GM19035 (cell line): ENCODE measurements around the gene TRPV6.

ENCODE experiments used
- ATAC-seq: cut with Tn5 transposase; IDR thresholded peaks from one replicate; pipeline ENCODE4 v1.9.1; 2021; ENCODE audit not compliant: unreplicated experiment

TRPV6 gene

DNA sequence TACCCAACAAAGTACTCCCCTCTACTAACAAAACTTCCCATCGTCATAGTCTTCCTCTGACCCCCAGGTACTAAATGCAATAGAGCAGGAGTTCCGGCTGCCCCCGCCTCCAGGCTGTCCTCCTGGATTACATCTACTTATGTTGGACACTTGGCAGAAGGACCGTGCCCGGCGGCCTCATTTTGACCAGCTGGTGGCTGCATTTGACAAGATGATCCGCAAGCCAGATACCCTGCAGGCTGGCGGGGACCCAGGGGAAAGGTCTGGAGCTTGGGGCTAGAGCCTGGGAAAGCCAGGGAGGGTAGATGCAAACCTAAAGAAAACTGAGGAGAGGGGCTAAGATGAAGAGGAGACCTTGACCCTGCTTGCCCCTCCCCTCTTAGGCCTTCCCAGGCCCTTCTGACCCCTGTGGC lies 15.4 kb downstream of the TRPV6 start:
- no peak for ATAC-seq

DNA sequence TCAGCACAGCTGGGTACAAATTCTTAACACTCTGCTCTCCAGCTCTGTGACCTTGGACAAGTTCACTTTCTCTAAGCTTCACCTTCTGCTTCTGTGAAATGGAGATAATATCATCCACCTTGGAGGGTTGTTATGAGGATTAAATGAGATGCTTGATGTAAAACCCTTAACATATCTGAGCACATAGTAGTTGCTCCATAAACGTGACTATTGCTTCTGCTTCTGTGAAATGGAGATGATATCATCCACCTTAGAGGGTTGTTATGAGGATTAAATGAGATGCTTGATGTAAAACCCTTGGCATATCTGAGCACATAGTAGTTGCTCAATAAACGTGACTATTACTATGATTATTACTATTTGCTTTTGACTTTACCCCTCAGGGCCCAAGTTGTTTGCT lies 16.1 kb downstream of the TRPV6 start:
- no peak for ATAC-seq

DNA sequence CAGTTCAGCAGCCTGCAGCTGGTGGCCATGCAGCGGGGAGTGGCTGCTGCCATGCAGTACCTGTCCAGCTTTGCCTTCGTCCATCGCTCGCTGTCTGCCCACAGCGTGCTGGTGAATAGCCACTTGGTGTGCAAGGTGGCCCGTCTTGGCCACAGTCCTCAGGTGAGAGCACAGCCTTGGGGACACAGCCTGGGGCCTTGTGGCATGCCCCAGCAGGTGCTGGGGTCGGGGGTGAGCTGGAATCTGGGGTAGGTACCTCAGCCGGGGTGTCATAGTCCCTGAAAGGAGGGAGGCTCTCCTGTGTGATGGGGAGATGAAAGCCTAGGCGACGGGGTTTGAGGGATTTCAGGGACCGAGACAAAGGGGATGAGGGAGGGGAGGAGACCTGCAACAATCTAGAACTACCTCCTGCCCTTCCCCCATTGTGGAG lies 16.5 kb downstream of the TRPV6 start:
- ATAC-seq, result no peak

DNA sequence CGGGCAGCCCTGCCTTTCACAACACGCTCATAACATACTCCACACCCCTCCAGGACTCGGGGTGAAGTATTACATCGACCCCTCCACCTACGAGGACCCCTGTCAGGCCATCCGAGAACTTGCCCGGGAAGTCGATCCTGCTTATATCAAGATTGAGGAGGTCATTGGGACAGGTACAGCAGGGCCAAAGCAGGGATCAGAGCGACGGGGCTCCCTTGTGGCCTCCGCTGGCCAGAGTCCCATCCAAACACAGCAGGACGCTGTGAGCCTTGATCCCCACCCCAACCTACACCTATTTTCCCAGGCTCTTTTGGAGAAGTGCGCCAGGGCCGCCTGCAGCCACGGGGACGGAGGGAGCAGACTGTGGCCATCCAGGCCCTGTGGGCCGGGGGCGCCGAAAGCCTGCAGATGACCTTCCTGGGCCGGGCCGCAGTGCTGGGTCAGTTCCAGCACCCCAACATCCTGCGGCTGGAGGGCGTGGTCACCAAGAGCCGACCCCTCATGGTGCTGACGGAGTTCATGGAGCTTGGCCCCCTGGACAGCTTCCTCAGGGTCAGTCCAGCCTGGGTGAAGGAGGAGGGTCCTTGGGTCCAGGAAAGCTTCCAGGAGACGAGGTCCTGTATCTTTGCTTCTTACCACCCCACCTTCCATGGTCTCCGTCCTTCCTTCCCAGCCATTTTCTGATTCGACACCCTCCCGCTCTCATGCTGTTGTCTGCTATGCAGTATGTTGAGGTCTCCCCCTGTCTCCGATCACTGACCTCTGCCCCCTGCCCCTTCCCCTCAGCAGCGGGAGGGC lies 17.2 kb downstream of the TRPV6 start:
- ATAC-seq, result no peak

DNA sequence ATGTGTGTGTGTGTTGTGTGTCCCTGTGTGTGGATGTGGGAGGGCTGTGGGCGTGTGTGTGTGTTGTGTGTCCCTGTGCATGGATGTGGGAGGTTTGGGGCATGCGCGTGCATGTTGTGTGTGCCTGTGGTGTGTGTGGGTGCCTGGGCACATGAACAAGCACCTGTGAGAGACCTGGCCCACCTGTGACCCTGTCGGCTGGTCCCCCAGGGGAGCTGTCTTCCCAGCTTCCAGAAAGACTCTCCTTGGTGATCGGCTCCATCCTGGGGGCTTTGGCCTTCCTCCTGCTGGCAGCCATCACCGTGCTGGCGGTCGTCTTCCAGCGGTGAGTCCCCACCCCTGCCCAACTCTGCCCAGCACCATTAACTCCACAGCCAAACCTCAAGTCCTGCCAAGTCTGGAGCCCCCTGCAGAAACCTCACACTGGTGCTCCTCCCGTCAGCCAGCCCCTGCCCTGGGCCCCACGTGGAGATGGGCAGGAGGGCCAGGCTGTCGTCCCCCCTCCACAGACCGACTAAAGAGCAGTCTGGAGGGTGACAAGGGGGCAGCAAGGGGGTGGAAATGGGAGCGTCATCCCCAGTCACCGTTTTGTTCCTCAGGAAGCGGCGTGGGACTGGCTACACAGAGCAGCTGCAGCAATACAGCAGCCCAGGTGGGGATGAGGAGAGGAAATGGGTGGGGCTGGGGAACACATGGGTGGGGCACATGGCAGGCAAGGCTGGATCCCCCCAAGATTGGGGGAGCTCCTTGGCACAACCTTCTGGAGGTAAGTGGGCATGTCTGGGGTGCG lies 18.0 kb downstream of the TRPV6 start:
- no peak for ATAC-seq

DNA sequence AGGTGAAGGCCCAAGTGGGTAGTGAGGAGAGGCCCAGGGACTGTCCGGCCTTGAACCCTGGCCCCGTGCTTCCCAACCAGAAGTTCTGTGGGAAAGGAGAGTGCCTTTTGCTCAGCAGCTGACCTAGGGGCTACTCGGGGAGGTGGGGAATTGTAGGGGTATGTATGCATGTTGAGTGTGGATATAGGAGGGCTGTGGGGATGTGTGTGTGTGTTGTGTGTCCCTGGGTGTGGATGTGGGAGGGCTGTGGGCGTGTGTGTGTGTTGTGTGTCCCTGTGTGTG lies 18.5 kb downstream of the TRPV6 start:
- no peak for ATAC-seq

DNA sequence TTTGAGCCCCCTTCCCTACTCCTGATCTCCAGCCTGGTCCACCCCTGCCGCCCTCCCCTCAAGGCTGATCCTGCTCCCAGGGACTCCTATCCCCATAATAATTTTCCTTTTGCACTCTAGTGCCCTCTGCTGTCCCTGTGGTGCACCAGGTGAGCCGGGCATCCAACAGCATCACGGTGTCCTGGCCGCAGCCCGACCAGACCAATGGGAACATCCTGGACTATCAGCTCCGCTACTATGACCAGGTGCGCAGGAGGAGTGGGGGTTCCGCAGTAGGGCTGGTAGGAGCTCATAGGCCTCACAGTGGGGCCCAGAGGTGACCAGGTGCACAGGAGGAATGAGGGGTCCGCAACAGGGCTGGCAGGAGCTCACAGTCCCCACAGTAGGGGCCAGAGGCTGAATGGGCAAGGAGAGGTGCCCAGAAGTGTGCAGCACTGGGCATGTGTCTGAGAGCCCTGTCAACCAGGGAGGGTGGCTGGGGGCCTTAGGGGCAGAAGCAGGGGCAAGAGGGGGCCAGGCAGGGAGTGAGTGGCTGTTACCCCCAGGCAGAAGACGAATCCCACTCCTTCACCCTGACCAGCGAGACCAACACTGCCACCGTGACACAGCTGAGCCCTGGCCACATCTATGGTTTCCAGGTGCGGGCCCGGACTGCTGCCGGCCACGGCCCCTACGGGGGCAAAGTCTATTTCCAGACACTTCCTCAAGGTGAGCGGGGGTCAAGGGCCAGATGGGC lies 19.0 kb downstream of the TRPV6 start:
- no peak for ATAC-seq

DNA sequence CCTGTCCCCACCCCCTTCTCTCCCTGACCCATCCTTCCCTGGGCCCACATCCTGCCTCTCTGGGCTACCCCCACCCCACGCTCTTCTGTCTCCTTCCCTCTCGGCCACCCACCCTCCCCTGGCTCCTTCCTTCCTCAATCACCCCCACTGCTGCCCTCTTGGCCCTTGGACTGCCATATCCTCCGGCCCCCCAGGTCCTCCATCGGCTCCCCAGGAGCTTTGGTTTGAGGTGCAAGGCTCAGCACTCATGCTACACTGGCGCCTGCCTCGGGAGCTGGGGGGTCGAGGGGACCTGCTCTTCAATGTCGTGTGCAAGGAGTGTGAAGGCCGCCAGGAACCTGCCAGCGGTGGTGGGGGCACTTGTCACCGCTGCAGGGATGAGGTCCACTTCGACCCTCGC lies 19.8 kb downstream of the TRPV6 start:
- no peak for ATAC-seq

DNA sequence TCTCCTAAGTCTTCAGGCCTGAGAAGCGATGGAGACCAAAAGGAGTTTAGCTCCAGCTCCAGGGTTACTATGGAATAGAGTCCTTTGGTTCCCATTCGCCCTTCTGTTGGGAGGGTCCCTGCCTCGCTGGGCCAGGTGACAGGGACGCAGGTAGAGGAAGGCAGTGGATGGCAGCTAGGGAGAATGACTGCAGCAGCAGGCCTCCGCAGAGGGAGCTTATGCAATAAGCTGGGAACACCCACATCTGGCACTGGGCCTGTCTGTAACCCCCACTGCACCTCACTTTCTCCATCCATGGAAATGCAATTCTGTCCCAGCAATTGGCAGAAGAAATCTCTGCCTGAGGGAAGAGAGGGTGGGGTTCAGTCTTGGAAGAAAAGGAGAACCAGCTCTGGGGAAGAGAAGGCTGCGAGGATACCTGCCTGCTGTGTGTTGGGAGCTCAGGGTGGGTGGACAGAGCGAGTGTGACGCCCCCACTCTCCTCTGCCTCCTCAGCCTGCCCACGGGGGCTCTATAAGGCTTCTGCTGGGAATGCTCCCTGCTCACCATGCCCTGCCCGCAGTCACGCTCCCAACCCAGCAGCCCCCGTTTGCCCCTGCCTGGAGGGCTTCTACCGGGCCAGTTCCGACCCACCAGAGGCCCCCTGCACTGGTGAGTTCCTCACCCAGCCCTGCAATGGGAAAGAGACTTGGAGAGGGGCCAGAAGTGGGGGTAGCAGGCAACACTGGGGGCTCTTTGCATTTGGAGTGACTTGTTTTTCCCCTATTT lies 20.4 kb downstream of the TRPV6 start:
- no peak for ATAC-seq

DNA sequence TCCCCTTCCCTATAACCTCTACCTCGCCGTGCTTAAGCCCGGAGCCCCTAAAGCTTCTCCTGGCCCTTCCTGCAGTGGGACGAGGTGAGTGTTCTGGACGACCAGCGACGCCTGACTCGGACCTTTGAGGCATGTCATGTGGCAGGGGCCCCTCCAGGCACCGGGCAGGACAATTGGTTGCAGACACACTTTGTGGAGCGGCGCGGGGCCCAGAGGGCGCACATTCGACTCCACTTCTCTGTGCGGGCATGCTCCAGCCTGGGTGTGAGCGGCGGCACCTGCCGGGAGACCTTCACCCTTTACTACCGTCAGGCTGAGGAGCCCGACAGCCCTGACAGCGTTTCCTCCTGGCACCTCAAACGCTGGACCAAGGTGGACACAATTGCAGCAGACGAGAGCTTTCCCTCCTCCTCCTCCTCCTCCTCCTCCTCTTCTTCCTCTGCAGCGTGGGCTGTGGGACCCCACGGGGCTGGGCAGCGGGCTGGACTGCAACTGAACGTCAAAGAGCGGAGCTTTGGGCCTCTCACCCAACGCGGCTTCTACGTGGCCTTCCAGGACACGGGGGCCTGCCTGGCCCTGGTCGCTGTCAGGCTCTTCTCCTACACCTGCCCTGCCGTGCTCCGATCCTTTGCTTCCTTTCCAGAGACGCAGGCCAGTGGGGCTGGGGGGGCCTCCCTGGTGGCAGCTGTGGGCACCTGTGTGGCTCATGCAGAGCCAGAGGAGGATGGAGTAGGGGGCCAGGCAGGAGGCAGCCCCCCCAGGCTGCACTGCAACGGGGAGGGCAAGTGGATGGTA lies 21.5 kb downstream of the TRPV6 start:
- no peak for ATAC-seq

DNA sequence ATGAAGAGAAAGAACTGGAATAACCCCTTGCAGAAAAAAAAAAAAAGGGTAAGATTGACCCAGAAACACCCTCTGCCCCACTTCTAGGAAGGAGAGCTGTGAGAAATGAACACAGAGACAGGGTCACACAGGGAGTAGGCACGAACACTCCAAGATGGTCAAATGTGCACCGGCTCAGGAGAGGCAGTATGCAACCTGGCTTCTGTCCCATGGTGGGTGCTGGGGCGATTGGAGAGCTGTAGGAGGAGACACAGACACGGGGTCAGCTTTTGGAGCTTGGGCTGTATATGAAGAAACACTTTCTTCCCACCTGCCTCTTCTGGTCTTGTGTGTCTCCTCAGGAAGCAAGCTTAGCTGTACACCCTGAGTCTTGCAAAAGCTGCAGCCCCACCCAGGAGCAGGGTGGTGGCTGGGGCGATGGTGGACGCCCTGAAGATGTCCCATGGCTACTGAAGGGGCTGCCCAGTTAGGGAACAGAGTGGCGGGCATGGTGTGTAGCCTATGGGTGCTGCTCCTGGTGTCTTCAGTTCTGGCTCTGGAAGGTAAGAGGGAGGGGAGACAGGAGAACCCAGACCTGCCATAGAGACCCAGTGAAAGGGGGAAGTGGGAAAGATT lies 22.7 kb downstream of the TRPV6 start:
- no peak for ATAC-seq

DNA sequence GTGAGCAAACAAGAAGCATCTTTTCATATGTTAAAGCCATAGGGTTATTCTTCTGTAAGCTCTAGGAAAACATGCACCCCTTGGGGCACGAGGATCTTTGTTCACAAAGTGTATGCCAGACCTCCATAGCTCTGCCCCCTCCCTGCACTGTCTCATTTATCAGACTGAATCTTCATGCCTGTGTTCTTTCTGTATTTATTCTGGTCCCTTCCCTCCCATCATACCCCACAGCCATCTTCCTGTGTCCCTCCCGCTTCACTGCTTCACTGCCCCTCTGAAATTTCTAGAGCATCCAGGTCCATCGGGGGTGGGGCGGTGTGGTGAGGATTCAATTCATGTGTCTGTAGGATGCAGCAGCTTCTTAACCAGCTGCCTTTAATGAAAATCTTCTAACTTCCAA lies 23.2 kb downstream of the TRPV6 start:
- ATAC-seq, result no peak

DNA sequence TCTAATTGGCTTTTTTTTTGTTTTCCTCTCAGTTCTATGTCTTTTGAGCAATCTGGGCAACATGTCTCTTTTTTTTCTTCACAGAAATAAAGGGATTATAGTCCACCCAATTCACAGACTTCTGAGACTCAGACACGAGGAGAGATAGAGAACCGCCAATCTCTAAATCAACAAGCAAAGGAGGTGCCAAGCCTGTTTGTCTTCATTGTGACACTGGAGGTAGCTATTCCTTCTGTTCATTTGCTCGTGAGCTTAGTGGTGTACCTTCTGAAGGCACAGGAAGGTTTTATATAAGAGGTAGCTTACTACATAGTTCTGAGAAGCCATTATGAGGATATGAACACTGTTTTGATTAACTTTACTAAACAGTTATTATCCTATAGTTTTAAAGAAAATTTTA lies 24.6 kb downstream of the TRPV6 start:
- no peak for ATAC-seq

DNA sequence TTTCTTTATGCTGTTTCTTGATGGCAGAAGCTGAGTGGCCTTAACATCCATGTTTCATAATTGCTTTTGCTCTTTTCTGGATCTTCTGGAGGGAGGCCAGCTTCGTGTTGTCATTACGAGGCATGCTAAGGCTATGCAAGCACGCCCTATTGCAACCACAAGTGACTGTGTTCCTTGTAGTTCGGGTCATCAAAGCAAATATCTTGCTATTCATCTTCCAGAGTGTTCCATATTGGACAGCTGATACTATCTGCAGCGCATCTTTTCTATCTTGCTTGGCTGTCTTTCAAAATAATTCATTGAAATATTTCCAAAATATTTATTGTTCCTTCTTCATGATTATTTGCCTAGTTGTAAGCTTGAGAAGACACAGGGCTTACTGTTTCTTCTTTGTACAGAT lies 25.7 kb downstream of the TRPV6 start:
- ATAC-seq, result no peak

DNA sequence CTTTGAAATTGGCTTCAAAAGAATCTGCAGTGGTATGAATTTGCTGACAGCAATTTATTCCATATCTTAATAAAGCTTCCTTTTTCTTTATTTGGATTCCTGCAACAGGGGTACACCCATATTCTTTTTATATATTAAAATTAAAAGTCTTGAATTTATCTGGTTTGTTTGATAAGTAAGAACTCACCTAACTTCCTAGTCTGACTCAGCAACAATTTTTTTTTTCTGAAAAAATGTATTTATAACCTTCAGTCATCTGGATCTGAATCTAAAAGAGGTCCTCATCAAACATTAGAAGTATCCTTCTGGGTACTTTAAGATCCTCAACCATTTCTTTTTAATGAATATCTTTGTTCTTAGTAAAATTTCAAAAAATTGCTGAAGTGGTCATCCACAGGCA lies 26.1 kb downstream of the TRPV6 start:
- ATAC-seq, result no peak

DNA sequence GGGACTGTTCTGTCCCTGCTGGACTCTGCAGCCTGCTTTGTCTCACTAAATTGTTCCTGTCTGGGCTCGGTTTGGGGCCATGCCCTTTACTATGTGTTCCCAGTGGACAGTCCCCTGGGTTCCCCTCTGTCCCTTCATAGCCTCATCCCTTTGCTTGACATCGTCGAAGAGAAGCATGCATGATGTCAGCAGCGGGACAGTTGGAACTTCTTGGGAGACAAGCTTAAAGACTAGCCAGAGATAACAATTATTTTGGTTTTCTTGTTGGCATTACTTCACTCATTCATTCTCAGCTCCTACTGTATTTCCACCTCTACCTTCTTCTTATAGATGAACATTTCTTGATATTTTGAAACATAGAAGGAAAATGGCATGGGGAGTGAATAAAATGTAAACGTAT lies 27.9 kb downstream of the TRPV6 start:
- ATAC-seq, result no peak

DNA sequence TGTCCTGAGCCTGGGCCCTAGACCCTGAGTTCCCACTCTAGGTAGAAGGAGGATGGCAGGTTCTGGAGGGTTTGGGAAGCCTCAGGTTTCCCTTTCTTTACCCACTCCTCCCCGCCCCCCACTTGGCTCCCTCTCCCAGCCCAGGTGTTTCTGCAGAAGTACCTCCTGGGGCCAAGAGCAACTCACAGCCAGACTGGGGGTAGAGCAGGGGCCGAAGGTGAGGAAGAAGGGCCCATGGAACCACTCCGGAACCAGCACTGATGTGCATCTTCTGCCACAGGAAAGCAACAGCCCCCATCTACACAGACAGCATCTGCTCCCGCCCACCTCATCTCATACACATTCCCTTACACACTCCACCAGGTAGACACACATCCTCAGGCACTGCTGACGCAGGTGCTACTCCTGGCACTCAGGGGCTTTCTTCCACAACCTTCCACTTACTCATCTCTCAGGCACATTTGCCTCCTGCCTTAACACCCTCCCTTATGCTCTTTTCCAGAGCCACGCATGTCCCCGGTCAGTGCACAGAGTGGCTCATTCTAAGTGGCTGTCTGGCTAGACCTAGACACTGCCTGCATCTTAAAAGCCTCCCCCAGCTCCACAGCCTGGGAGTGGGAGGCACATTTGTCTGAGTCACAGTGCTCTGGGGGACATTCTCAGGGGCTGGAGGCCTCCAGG lies 28.8 kb downstream of the TRPV6 start:
- ATAC-seq, result no peak

DNA sequence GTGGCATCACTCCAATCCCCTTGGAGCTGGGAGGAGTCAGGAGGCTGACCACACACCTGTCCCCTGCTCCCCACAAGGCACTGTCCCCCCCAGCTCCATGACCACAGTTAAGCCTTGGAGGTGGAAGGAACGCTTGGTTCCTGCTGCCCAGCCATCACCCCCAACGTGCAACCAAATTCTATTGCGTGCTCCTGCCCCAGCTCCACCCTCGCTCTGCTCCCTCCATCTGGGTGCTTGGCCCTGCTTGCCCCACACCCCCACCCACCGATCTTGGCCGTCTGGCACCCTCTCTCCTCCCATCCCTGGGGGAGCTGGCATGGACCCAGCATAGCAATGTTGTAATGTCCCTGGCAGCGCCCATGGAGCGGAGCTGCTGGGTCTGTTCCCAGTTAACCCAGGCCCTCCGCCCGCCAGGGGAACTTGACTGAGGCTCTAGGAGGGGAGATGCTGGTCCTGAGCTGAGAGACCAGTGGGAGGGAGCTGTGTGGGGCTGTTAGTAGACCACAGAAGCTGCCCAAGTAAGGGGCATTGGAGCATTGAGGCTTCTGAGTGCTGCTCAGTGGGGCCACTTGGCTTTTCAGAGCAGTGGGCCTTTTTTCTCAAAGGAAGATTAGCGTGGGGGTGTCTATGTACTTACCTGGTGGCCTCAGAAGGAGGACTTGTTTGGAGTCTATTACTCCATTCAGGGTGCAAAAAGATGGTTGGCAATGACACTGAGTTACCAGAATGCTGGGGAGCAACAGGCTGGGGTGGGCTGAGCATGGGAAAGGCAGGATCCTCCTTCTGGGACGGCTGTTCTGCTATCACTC lies 29.6 kb downstream of the TRPV6 start:
- ATAC-seq, result no peak
